GM19099 (cell line): Measurements from ENCODE around the gene ACTN4.

ENCODE experiments used
- POLR2A ChIP-seq: IDR thresholded peaks from 3 replicates; pipeline ENCODE4 v1.6.1; 2011; ENCODE audit warnings: low read depth; ENCODE audit not compliant: insufficient read length; ENCODE audit errors: extremely low read depth

Gene ACTN4

DNA sequence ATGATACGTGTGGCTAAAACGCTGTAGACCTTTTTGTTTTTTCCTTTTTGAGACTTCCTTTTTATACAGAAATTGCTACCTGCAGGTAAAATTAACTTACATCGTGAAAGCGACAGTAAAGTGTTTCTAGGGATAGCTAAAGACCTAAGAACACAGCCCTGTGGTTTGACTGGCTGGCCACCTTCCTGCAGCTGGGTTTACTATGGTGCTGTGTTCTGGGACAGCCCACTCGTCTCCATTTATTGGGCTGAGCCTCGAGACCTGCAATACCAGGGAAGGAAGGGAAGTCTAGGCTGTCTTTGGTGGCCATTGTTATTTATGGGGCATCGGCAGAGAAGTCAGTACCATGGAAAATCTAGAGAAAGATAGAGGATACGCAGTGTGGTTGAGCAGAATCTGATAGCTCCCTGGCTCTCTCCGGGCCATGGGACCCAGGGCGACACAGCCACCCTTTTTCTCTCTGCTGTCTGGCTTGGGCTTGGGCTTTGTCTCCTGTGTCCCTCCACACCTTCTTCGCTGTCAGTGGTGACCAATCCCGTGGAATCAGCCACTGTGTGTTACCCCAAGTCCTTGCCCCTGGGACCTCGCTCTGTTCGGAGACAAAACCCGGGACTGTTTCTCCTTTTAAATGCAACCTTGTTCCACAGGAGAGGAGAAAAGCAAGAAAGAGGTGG is 30.9 kb downstream of the ACTN4 start:
- TF ChIP-seq POLR2A: no peak

DNA sequence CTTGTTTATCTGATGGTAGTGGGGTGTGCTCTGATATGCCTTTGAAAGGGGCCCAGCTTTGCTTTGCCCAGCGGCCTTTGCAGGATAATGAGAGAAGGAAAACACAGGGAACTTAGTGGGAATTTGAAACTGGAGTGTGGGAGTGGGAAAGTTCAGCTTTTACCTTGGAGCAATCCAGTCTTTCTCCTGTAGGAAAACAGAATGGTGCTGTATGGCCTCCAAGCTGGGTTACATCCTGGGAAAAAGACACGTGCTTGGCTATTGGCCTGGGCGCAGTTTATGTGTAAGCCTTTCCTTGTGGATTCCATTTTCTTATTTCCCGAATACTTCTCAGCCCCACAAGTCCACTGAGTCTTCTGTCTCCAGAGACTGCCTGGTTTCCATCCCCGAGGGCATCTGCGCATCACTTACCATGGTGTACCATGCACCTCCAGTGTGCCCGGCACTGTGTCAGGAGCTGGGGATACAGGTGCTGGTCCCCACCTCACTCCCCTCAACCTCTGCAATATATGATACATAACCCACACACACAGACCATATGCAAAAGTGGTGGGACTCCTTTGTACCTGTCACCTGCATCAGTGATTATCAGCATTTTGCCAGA is 31.5 kb downstream of the ACTN4 start:
- TF ChIP-seq POLR2A: no peak

DNA sequence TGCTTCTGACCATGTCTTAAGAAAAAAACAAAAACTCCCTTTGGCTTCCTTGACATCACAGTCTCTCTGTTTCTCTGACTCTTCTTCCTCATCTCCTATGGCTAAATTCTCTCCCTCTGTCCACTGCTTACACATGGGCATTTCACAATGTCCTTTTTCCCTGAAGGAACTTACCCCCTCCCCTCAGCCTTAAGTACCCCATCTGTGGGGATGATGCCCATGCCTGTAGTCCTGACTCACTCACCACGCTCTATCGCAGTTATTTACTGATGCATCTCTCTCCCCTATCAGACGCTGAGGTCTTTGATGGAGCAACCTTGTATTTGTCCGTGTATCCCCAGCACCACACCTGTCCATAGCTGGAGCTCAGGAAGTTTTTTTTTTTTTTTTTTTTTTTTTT is 32.4 kb downstream of the ACTN4 start:
- no peak for TF ChIP-seq POLR2A

DNA sequence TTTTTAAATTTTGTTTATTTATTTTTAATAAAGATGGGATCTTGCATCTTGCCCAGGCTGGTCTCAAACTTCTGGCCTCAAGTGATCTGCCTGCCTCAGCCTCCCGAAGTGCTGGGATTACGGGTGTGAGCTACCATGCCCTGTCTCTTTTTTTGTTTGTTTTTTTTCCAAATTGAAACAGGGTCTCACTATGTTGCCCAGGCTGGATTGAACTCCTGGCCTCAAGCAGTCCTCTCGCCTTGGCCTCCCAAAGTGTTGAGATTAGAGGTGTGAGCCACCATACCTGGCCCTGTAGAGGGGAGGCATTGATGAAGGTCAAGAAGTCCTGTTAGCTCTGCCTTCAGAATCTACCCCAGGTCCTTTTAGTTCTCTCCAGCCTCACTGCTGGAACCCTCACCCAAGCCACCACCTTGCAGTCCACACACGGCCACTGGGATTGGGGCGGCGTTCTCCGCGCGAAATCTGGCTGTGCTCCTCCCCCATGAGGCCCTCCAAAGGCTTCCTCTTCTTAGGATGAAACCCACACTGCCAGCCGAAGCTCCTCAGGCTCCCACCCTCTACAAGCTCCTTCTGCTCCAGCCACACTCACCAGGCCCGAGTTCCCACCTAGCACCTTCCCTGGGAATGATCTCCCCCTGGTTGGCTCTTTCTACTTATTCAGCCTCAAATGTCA is 34.9 kb downstream of the ACTN4 start:
- TF ChIP-seq POLR2A: no peak

DNA sequence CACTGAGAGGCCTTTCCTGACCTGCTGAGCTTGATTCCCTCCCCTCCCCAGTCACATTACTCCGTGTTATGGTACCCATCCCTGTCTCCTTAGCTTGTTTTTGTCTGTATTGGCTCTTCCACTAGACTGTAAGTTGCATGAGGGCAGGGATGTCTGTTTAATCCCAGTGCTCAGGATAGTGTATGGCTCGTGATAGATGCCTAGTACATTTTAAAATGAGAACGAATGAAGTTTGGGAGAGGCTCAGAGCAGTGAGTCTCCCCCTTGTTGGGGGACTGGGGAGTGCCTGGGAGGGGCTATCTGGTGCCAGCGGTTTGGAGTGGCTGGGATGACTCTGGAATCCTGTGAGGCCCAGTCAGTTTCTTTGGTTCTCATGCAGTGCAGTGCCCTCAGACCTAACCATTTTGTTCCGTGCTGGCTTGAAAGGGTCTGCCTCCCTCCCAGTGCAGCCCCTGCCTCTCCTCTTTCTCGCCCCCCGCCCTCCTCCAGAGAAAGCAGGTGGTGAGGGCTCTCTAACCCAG is 35.5 kb downstream of the ACTN4 start:
- TF ChIP-seq POLR2A: no peak

DNA sequence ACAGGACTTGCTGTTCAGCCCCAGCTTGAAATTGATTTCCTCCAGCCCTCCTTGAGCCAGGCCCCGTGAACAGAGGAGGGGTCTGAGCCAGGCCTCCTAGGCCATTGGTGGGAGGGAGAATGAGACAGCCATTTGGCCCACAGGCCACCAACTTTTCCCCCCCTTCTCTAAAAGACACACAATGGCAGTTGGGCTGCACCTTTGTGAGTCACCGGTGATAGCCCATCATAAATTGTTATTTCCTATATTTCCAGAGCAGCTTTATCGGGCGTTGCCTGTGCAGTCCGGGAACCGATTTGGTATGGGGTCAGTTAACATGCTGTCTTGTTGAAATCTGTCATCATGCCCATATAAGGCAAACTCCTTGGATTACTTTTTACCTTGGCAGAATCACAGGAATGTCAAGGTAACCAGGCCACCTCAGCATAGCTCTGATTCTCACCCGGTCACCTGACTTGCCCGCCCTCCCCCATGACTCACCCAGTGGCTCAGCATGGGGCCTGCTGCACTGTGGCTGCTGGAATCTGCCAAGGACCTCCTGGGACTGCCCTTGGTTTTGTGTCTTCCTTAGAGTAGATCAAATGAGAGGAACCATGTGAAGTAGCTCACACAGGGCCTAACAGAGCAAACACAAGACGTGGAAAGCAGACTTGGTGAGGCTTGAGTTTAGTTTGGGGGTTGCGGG is 36.1 kb downstream of the ACTN4 start:
- no peak for TF ChIP-seq POLR2A

DNA sequence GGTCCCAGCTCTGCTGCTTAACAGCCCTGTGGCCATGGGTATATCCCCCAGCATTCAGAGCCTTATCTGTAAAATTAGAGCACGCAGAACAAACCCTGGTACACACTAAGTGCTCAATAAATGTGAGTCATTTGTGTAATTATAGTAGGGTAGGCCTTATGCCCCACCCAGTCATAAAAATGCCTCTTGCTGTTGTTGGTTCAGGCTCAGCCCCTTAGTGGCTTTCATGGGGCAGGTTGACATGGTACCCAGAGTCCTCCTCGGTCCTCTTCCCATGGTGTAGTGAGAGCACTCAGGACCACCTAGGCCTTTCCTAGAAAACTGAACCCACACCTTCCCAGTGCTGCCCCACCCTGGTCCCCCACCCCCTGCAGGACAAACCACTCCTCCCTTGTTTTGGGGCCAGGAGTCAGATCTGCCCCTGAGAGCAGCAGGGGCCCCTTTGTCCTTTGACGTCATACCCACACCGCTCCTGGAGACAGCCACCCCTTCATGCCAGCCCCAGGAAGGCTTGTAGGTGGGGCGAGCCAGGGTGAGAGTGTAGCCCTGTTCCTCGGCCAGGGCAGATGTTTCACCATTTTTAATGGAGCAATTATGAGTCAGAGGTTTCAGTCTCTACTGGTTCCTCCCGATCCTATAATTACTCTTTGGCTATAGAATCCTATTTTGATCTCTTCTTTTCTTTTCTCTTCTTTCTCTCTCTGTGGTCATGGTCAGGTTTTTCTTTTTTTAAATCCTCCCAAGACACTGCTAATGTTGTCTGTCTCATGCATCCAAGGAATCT is 36.8 kb downstream of the ACTN4 start:
- TF ChIP-seq POLR2A: no peak

DNA sequence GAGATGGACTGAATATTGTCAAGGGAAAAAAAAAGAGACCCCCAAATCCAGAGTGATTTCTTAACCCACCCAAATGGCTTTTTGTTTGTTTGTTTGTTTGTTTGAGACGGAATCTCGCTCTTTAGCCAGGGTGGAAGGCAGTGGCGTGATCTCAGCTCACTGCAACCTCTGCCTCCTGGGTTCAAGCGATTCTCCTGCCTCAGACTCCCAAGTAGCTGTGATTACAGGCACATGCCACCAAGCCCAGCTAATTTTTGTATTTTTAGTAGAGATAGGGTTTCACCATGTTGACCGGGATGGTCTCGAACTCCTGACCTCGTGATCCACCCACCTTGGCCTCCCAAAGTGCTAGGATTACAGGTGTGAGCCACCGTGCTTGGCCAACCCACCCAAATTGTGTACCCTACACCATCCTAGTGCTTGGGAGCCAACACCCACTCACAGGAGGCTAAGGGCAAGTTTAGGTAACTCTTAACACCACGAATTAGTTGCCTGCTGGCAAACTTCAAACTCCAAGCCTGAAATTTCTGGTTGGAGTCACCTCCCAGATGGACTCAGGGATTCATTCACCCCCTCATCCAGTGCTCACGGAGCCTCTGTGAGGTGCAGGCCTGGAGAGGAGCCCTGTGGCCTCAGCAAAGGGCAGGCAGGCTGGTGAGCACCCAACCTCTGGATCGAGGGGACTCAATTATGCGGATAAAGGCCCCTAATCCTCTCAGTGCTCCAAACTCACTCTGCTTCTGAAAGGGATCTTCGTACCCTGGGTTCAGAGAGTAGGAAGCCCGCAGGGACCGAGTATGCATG is 37.6 kb downstream of the ACTN4 start:
- no peak for TF ChIP-seq POLR2A

DNA sequence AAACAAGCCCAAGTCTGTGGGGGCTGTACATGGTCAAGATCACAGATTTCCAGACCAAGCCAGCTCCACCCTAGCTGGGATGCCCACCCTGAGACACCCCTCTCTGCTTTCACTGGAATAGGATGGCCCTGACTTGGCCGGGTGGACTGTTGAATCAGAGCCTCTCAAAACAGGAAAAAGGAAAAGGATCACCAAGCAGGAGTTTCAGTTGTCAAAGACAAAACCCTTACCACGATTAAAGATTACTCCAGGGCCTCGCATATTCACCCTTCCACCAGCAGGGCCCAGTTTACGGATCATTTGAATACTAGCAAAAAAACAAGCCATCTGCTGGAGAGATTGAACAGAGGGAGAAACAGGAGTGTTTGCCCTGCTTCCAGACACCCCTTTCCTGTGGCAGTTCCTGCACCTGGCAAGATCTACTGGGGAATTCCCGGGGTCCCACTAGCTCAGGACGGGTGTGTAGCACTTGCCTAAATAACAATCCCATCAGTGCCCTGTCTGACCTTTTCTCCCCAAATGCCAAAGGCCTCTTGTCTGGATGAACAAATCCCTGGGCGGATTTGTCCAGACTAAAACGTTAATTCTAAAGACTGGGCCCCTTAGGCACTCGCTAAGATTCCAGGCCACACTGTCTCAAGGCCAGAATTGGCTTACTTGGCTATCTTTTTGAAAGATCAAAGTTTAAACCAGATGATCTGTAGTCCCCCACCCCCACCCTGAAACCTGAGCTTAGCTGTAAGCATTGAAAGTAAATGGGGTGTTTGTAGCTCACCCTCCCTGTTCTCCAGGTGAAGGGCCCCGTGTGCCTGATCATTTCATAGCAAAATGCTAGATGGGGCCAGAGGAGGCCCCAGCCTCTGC is 38.4 kb downstream of the ACTN4 start:
- TF ChIP-seq POLR2A: no peak

DNA sequence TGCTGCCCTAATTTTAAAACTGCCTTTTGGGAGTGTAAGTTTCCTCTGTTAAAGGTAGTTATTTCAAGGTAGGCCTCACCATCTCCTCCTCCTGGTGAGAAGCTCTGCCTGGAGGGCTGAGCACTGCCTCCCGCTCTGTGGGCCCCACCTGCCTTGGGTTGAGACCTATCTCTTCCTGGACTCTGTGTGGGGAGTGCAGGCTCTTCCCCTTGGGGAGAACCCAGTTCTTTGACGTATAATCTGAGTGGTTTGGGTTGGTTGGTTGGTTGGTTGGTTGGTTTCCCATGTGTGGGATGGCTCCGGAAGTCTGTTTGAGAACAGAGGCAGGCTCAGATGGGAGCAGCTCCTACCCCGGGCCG is 39.1 kb downstream of the ACTN4 start:
- peak; percentile 49 for TF ChIP-seq POLR2A

DNA sequence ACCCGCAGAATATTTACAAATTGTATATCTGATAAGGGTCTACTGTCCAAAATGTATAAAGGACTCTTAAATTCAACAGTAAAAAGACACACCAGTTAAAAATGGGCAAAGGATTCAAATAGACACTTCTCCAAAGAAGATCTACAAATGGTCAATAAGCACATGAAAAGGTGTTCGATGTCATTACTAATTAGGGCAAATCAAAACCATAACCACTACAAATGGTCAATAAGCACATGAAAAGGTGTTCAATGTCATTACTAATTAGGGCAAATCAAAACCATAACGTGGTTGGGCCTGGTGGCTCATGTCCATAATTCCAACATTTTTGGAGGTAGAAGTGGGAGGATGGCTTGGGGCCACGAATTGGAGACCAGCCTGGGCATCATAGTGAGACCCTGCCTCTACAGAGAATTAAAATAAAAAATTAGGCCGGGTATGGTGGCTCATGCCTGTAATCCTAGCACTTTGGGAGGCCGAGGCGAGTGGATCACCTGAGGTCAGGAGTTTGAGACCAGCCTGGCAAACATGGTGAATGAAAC is 40.5 kb downstream of the ACTN4 start:
- TF ChIP-seq POLR2A: no peak

DNA sequence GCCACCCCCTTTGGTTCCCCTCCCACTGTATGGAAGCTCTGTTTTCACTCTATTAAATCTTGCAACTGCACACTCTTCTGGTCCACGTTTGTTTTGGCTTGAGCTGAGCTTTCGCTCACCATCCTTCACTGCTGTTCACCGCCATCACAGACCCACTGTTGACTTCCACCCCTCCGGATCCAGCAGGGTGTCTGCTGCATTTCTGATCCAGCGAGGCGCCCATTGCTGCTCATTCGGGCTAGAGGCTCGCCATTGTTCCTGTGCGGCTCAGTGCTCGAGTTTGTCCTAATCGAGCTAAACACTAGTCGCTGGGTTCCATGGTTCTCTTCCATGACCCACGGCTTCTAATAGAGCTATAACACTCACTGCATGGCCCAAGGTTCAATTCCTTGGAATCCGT is 42.7 kb downstream of the ACTN4 start:
- TF ChIP-seq POLR2A: no peak

DNA sequence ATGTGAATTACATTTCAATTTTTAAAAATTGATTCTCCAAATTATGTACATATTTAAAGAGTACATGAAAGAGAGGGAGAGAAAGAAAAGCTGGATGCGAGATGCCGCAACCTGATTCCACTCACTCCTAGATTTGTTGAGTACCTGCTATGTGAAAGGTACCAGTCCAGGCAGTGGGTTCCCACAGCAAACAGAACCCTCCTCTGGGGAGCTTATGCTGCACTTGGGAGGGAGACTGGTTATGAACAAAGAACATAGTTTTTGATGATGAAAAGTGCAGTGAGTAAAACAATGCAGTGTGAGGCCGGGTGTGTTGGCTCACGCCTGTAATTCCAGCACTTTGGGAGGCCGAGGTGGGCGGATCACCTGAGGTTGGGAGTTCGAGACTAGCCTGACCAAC is 43.4 kb downstream of the ACTN4 start:
- TF ChIP-seq POLR2A: no peak
